ENCODE data around the gene ICA1.

DNA sequence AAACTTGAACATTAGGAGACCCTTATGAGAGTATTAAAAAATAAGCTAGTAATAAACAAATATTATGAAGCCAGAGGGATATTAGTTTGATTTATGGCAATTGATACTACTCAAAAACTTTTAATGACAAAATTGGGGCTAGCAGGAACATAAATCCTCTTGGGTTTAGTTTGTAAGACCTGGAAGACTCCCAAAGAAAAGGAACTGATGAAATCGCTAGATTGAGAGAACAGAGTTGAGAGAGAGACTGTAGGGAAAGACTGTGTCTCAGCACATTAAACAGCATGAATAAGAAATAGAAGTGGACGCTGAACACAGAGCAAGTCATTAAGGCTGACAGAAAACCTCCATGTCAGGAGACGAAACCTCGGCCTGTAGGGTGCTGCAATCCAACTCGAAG is 56.4 kb downstream of the ICA1 start:
- TF ChIP-seq, protein P1, sequence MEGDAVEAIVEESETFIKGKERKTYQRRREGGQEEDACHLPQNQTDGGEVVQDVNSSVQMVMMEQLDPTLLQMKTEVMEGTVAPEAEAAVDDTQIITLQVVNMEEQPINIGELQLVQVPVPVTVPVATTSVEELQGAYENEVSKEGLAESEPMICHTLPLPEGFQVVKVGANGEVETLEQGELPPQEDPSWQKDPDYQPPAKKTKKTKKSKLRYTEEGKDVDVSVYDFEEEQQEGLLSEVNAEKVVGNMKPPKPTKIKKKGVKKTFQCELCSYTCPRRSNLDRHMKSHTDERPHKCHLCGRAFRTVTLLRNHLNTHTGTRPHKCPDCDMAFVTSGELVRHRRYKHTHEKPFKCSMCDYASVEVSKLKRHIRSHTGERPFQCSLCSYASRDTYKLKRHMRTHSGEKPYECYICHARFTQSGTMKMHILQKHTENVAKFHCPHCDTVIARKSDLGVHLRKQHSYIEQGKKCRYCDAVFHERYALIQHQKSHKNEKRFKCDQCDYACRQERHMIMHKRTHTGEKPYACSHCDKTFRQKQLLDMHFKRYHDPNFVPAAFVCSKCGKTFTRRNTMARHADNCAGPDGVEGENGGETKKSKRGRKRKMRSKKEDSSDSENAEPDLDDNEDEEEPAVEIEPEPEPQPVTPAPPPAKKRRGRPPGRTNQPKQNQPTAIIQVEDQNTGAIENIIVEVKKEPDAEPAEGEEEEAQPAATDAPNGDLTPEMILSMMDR (conservative IDR thresholded peaks at IDR 0.05; ENCODE audit: low read length), result no peak
- TF ChIP-seq EZH2phosphoT487 (IDR thresholded peaks at IDR 0.05; ENCODE audit: borderline replicate concordance), result no peak
